ENCODE measurements around the gene TNKS2.

Gene TNKS2

GRCh38 chr10:91766676-91767075 is 31.6 kb upstream of the TNKS2 start:
- TF ChIP-seq, protein P1, sequence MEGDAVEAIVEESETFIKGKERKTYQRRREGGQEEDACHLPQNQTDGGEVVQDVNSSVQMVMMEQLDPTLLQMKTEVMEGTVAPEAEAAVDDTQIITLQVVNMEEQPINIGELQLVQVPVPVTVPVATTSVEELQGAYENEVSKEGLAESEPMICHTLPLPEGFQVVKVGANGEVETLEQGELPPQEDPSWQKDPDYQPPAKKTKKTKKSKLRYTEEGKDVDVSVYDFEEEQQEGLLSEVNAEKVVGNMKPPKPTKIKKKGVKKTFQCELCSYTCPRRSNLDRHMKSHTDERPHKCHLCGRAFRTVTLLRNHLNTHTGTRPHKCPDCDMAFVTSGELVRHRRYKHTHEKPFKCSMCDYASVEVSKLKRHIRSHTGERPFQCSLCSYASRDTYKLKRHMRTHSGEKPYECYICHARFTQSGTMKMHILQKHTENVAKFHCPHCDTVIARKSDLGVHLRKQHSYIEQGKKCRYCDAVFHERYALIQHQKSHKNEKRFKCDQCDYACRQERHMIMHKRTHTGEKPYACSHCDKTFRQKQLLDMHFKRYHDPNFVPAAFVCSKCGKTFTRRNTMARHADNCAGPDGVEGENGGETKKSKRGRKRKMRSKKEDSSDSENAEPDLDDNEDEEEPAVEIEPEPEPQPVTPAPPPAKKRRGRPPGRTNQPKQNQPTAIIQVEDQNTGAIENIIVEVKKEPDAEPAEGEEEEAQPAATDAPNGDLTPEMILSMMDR (IDR thresholded peaks at IDR 0.05; ENCODE audit: low read length, missing control alignments) = no peak
- no peak for DNase-seq (ENCODE audit: low read depth)

GRCh38 chr10:91768123-91768522 is 30.1 kb upstream of the TNKS2 start:
- no peak overlapping the region for H3K4me3 ChIP-seq (replicated peaks; ENCODE audit: low read depth, low read length)
- TF ChIP-seq, protein P1 (IDR thresholded peaks at IDR 0.05; ENCODE audit: low read length, missing control alignments) = no peak
- DNase-seq (ENCODE audit: low read depth) = no peak

More at GRCh38 chr10:91766676-91767075, 31.6 kb upstream of the TNKS2 start:
- H3K4me3 ChIP-seq (replicated peaks; ENCODE audit: low read depth, low read length) = no peak overlapping the region

DNA sequence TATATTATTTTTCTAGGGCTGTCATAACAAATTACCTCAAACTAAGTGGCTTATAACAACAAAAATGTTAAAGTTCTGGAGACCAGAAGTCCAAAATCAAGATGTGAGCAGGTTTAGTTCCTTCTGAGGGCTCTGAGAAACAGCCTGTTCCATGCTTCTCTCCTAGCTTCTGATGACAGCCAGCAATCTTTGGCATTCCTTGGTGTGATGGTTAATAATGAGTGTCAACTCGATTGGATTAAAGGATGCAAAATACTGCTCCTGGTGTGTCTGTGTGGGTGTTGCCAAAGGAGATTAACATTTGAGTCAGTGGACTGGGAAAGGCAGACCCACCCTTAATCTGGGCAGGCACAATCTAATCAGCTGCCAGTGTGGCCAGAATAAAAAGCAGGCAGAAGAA is 26.3 kb upstream of the TNKS2 start:
- no peak for DNase-seq (ENCODE audit: low read depth)
- H3K4me3 ChIP-seq (replicated peaks; ENCODE audit: low read depth, low read length) = no peak overlapping the region
- TF ChIP-seq, protein P1 (IDR thresholded peaks at IDR 0.05; ENCODE audit: low read length, missing control alignments) = no peak

GRCh38 chr10:91772461-91772860 is 25.8 kb upstream of the TNKS2 start:
- no peak overlapping the region for H3K4me3 ChIP-seq (replicated peaks; ENCODE audit: low read depth, low read length)
- TF ChIP-seq, protein P1 (IDR thresholded peaks at IDR 0.05; ENCODE audit: low read length, missing control alignments) = no peak
- DNase-seq (ENCODE audit: low read depth) = no peak

DNA sequence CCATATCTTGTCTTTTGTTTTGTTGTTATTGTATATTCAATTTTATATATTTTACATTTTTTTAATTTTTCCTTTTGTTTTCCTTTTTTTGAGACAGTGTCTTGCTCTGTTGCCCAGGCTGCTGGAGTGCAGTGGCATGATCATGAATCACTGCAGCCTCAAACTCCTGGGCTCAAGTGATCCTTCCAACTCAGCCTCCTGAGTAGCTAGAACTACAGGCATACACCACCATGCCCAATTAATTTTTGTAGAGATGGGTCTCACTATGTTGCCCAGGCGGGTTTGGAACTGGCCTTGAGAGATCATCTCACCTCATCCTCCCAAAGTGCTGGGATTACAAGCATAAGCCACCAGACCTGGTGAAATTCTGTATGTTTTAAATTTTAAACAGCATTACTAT is 25.4 kb upstream of the TNKS2 start:
- TF ChIP-seq, protein P1 (IDR thresholded peaks at IDR 0.05; ENCODE audit: low read length, missing control alignments) = no peak
- H3K4me3 ChIP-seq (replicated peaks; ENCODE audit: low read depth, low read length) = no peak overlapping the region
- DNase-seq (ENCODE audit: low read depth) = no peak

- H3K4me3 ChIP-seq (replicated peaks; ENCODE audit: low read depth, low read length) = no peak overlapping the region
- TF ChIP-seq, protein P1 (IDR thresholded peaks at IDR 0.05; ENCODE audit: low read length, missing control alignments) = no peak
- DNase-seq (ENCODE audit: low read depth) = no peak
These were observed 23.7 kb upstream of the TNKS2 start for GRCh38 chr10:91774571-91774970.

DNA sequence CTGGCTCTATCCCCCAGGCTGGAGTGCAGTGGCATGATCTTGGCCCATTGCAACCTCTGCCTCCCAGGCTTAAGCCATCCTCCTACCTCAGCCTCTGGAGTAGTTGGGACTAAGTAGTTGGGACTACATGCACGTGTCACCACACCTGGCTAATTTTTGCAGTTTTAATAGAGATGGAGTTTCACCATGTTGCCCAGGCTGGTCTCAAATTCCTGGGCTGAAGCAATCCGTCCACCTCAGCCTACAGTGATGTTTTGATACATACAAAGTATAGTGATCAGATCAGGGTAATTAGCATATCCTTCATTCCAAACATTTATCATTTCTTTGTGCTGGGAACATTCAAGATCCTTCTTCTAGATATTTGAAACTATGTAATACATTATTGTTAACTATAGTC is 22.5 kb upstream of the TNKS2 start:
- TF ChIP-seq, protein P1 (IDR thresholded peaks at IDR 0.05; ENCODE audit: low read length, missing control alignments) = no peak
- H3K4me3 ChIP-seq (replicated peaks; ENCODE audit: low read depth, low read length) = no peak overlapping the region
- DNase-seq (ENCODE audit: low read depth) = no peak

All from fibroblast of pulmonary artery (primary cell).